HUES48 (cell line): ENCODE results near the gene RPS6KA2.

Source experiments
- H3K27ac ChIP-seq: one replicate; pipeline ENCODE4 v1.7.0; 2013; ENCODE audit warnings: low read depth, low read length, inconsistent platforms
- H3K27me3 ChIP-seq: 2 replicates; pipeline ENCODE4 v1.6.1; 2013; ENCODE audit warnings: mild to moderate bottlenecking, low read length; ENCODE audit not compliant: control insufficient read depth, insufficient read depth
- H3K36me3 ChIP-seq: 2 replicates; pipeline ENCODE4 v1.6.1; 2013; ENCODE audit warnings: low read length; ENCODE audit not compliant: control insufficient read depth, insufficient read depth
- H3K4me1 ChIP-seq: 2 replicates; pipeline ENCODE4 v1.6.1; 2013; ENCODE audit warnings: mild to moderate bottlenecking, low read length; ENCODE audit not compliant: control insufficient read depth, insufficient read depth
- H3K4me3 ChIP-seq: 2 replicates; pipeline ENCODE4 v1.5.1; 2013; ENCODE audit warnings: mild to moderate bottlenecking, low read depth, low read length
- H3K9ac ChIP-seq: 2 replicates; pipeline ENCODE4 v1.6.1; 2013; ENCODE audit warnings: mild to moderate bottlenecking, low read depth, low read length, moderate library complexity
- H3K9me3 ChIP-seq: 2 replicates; pipeline ENCODE4 v1.6.1; 2013; ENCODE audit warnings: low read length; ENCODE audit not compliant: control insufficient read depth, insufficient read depth

Gene RPS6KA2

DNA sequence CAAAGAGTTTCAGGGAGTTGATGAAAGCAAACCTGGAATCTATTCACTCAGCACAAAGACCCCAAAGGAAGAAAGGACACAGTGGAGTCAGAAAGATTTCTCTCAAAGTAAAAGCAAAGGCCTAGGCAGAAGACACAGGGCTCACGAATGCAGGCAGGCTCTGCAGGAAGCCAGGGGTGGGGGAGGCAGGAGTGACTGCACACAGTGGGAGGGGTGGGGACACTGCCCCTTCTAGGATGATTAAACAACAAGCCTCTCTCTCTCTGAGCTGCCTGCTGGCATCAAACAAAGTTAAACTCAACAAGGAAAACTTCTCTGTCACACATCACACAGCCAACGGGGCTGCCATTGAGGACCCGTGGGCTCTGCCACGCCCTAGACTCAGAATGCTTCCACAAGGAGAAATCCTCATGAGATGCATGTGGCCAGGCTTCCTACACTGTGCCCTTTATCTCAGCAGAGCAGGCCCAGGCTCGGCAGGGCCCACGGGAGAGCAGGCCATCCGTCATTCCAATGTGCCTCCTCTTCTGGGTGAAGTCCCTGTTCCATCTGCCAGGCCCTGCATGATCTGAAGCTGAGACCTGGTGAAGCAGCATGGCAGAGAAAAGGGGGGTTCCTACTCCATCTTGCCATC, 110.7 kb downstream of the RPS6KA2 start:
- Histone ChIP-seq H3K27me3 (no peaks in the 10 kb centered on the region), H3K27ac (peak overlapping the region; percentile 18), H3K9ac (no peak overlapping the region), H3K4me3 (no peak overlapping the region), H3K4me1 (0 out of 2 replicates have a peak, but pooled peaks cover 4% of the 10 kb centered on the region), H3K36me3 (no peaks in the 10 kb centered on the region), H3K9me3 (peaks cover 10% of the 10 kb centered on the region)

DNA sequence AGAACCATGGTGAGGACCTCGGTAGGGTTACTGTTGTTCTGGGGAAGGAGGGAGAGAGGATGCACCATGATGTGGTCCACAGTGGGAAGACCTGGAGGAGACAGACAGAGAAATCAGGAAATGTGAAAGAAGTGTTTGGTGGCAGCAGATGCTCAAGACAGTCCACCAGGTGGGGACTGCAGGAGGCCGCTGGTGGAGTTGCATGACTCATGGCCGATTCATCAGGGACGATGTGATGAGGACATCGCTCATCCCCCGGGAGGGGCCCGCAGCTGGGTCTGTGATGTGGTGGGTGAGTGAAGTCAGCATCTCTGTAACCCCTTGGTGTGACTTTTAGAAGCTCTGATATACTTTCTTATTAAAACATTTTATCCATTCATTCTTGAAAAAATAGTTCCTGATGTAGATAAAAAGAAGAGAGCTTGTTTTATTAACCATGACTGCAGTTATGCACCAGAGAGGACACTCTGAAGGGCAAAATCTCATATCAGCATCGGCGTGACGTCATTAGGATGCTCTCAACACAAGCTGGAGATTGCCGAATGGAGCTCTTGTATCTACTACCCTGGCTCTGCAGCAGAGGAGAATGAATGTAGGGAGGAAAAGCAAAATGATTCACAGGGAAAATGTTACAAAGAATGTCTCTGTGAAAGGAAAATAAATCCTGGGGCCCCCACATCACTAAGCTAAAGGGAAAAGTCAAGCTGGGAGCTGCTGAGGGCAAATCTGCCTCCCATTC, 111.8 kb downstream of the RPS6KA2 start:
- no peak overlapping the region for H3K9ac ChIP-seq
- no peak overlapping the region for H3K27ac ChIP-seq
- no peaks in the 10 kb centered on the region for H3K27me3 ChIP-seq
- no peak overlapping the region for H3K4me3 ChIP-seq
- peaks cover 10% of the 10 kb centered on the region for H3K9me3 ChIP-seq
- no peaks in the 10 kb centered on the region for H3K36me3 ChIP-seq
- 0 out of 2 replicates have a peak, but pooled peaks cover 4% of the 10 kb centered on the region for H3K4me1 ChIP-seq

GRCh38 chr6:166514196-166514595, 112.9 kb downstream of the RPS6KA2 start:
- Histone ChIP-seq H3K27me3 (no peaks in the 10 kb centered on the region), H3K36me3 (peaks cover 3% of the 10 kb centered on the region; the same call in 1 of the 2 replicates), H3K27ac (no peak overlapping the region), H3K9ac (no peak overlapping the region), H3K4me1 (0 out of 2 replicates have a peak, but pooled peaks cover 4% of the 10 kb centered on the region), H3K9me3 (peaks cover 10% of the 10 kb centered on the region), H3K4me3 (no peak overlapping the region)

- 0 out of 2 replicates have a peak, but pooled peaks cover under 1% of the 10 kb centered on the region for H3K9me3 ChIP-seq
- H3K36me3 ChIP-seq: peaks cover 6% of the 10 kb centered on the region; the same call in 1 of the 2 replicates
- H3K9ac ChIP-seq: no peak overlapping the region
- no peak overlapping the region for H3K27ac ChIP-seq
- H3K4me1 ChIP-seq: 0 out of 2 replicates have a peak, but pooled peaks cover 4% of the 10 kb centered on the region
- no peak overlapping the region for H3K4me3 ChIP-seq
- H3K27me3 ChIP-seq: no peaks in the 10 kb centered on the region
Measured at GRCh38 chr6:166512567-166512966, 114.5 kb downstream of the RPS6KA2 start.

GRCh38 chr6:166511316-166511715, 115.7 kb downstream of the RPS6KA2 start:
- Histone ChIP-seq H3K36me3 (peaks cover 6% of the 10 kb centered on the region; the same call in 1 of the 2 replicates), H3K27ac (no peak overlapping the region), H3K27me3 (no peaks in the 10 kb centered on the region), H3K4me1 (0 out of 2 replicates have a peak, but pooled peaks cover 4% of the 10 kb centered on the region), H3K9me3 (no peaks in the 10 kb centered on the region), H3K9ac (no peak overlapping the region), H3K4me3 (no peak overlapping the region)

DNA sequence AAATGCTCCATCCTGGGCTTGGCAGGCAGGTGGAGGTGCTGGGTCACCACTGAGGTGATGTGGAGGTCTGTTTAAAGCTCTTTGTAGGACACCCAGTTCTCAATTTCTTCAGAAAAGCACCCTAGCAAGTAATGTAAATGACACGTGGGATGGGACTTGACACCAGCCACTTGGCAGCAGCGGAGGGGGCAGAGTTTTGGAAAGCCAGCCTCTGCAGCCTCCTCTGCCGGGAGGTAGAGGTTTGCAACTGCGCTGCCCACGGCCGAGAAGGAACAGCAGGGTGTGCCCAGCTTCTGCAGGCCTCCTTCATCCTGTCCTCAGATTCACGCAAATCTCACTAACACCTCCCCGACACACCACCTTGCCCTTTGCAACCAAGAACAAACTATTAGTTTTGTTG, 117.9 kb downstream of the RPS6KA2 start:
- H3K27me3 ChIP-seq: no peaks in the 10 kb centered on the region
- no peak overlapping the region for H3K4me3 ChIP-seq
- H3K4me1 ChIP-seq: 0 out of 2 replicates have a peak, but pooled peaks cover 4% of the 10 kb centered on the region
- H3K36me3 ChIP-seq: peaks cover 13% of the 10 kb centered on the region
- no peaks in the 10 kb centered on the region for H3K9me3 ChIP-seq
- no peak overlapping the region for H3K27ac ChIP-seq
- no peak overlapping the region for H3K9ac ChIP-seq

GRCh38 chr6:166508726-166509125, 118.3 kb downstream of the RPS6KA2 start:
- H3K4me3 ChIP-seq: no peak overlapping the region
- peaks cover 17% of the 10 kb centered on the region for H3K36me3 ChIP-seq
- H3K27ac ChIP-seq: no peak overlapping the region
- no peaks in the 10 kb centered on the region for H3K27me3 ChIP-seq
- H3K9ac ChIP-seq: no peak overlapping the region
- 0 out of 2 replicates have a peak, but pooled peaks cover under 1% of the 10 kb centered on the region for H3K4me1 ChIP-seq
- no peaks in the 10 kb centered on the region for H3K9me3 ChIP-seq

DNA sequence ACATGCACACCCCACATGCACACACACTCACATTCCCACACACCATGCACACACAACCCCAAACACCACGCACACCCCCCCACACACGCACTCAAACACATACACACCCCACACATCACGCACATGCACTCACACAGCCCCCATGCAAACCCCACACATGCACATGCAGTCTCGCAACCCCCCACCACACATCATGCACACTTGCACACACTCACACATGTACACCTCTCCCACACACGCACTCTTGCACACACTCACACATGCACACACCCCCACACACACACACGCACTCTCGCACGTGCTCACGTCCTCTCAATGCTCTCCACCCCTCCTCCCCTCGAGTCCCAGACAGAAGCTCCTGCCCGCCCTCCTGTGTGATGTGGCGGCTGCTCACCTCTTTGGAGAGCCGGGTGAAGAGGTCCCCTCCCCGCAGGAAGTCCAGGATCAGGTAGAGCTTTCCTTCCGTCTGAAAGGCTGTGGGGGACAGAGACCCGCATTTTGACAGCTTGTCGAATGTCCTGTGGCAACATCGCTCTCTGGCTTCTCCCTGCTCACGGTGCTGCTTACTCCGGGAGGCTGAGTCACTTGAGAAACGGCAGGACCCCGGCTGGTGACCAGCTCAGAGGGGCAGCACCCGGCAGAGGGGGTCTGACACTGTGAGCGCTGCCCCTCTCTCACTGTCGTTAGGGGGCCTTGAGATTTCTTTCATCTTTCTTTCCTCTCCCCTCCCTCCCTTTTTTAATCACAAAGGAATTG, 119.1 kb downstream of the RPS6KA2 start:
- Histone ChIP-seq H3K9me3 (no peaks in the 10 kb centered on the region), H3K4me3 (no peak overlapping the region), H3K4me1 (no peaks in the 10 kb centered on the region), H3K36me3 (peaks cover 22% of the 10 kb centered on the region), H3K9ac (no peak overlapping the region), H3K27me3 (no peaks in the 10 kb centered on the region), H3K27ac (no peak overlapping the region)

GRCh38 chr6:166507380-166507779, 119.7 kb downstream of the RPS6KA2 start:
- Histone ChIP-seq H3K9ac (no peak overlapping the region), H3K27me3 (no peaks in the 10 kb centered on the region)

DNA sequence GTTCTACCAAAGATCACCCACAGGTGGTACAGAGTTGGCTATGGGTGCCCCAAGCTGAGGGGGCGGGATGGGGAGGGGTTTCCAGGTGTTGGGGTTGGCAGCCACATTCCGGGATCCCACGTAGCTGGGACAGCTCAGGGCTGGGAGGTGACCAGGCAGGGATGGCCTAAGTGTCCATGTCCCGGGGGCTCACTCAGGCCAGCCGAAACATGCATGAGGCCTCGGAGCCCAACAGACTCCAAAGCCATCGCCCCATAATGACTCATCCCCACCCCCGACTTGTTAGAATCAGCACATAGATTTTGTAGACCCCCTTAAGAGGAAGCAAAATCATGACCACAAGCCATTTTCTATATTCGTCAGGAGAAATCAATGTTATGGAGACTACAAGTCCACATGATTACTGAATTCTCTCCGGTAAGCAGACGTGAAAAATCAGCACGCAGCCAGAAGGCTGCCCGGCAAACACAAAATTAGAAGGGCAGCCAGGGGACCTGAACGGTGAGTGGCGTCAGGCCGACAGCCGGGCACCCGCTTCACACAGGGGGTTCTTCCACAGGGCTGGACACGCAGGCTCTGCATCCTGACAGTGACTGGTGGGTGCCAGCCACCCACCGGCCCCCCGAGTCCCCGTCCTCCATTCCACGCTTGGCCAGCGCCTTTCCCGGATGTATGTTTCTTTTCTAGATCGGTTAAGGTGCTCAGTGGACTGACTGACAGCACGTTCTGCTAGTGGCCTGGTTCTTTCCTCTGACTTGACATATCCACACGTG, 121.7 kb downstream of the RPS6KA2 start:
- Histone ChIP-seq H3K27ac (no peak overlapping the region), H3K36me3 (peaks cover 25% of the 10 kb centered on the region), H3K9ac (no peak overlapping the region), H3K4me3 (no peak overlapping the region), H3K27me3 (no peaks in the 10 kb centered on the region), H3K4me1 (no peaks in the 10 kb centered on the region), H3K9me3 (no peaks in the 10 kb centered on the region)

More at GRCh38 chr6:166507380-166507779, 119.7 kb downstream of the RPS6KA2 start:
- Histone ChIP-seq H3K36me3 (peaks cover 23% of the 10 kb centered on the region), H3K27ac (no peak overlapping the region), H3K4me3 (no peak overlapping the region), H3K9me3 (no peaks in the 10 kb centered on the region), H3K4me1 (no peaks in the 10 kb centered on the region)
